Measurements from ENCODE around the gene CXCR2. TPM values are rescaled to one million over a fixed set of nuclear protein-coding genes. Genes with fewer than 3 reads are reported as not detected.

CXCR2 gene
- total RNA-seq, 3 donors from 2014 or later, result 0.16 to 0.33 TPM; not detected in 1

DNA sequence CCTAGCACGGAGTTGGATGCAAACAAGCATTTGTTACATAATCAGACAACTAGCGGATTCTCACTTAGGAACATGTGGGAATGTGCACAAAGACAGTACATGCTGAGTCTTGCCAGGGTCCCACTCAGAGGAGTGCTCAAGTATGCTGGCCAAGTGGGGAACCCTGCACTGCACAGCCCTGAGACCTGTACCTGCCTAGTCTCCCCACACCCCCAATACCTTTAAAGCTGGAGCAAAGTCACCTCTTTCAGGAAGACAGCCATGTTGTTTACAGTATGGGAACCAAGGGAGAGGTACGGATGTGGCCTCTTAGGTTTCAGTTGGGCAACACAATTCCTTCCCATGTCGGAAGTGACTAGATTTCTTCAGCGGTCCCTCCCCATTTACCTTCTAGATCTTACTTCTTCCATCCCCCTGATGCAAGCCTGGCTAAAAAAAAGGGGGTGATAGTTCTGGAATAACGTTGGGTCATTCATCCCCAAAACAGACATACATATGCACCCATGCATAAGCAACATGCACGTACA is 30.2 kb downstream of the CXCR2 start:
- no peaks in the 10 kb centered on the region for H3K36me3 ChIP-seq
- H3K4me1 ChIP-seq, result no peaks in the 10 kb centered on the region
- H3K27me3 ChIP-seq, result no peaks in the 10 kb centered on the region
- H3K9me3 ChIP-seq, result no peaks in the 10 kb centered on the region
- intact Hi-C loops (cut with DNase I; ENCODE audit: low total_unique reads), result no loop called here
- TF ChIP-seq, protein P1, sequence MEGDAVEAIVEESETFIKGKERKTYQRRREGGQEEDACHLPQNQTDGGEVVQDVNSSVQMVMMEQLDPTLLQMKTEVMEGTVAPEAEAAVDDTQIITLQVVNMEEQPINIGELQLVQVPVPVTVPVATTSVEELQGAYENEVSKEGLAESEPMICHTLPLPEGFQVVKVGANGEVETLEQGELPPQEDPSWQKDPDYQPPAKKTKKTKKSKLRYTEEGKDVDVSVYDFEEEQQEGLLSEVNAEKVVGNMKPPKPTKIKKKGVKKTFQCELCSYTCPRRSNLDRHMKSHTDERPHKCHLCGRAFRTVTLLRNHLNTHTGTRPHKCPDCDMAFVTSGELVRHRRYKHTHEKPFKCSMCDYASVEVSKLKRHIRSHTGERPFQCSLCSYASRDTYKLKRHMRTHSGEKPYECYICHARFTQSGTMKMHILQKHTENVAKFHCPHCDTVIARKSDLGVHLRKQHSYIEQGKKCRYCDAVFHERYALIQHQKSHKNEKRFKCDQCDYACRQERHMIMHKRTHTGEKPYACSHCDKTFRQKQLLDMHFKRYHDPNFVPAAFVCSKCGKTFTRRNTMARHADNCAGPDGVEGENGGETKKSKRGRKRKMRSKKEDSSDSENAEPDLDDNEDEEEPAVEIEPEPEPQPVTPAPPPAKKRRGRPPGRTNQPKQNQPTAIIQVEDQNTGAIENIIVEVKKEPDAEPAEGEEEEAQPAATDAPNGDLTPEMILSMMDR (IDR thresholded peaks at IDR 0.05), result no peak
- TF ChIP-seq POLR2A (IDR thresholded peaks at IDR 0.05) (no peak), POLR2AphosphoS5 (IDR thresholded peaks at IDR 0.05) (no peak)
- no peak overlapping the region for H3K4me3 ChIP-seq
- no peak overlapping the region for H3K27ac ChIP-seq
- DNase-seq (ENCODE audit: low spot score in 2 of 2), result no peak

DNA sequence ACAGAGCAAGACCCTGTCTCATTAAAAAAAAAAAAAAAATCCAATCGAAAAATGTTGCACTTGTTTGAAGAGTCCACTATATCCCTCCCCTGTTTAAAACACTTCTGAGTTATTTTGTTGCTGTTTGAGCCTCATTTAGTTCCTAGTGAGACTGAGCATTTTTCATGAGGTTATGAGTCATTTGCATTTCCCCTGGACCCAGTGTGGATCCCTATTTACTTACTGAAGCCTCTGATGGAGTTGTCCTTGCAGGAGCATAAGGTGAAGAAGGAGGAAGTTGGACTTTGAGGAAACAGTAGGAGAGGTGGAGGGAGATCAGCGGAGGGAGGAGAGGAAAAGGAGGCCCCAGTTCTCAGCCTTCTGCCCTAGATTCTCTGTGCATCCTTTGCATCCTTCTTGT is 35.8 kb downstream of the CXCR2 start:
- no peaks in the 10 kb centered on the region for H3K36me3 ChIP-seq
- H3K4me3 ChIP-seq, result no peak overlapping the region
- no peaks in the 10 kb centered on the region for H3K4me1 ChIP-seq
- no peak for DNase-seq (ENCODE audit: low spot score in 2 of 2)
- H3K27me3 ChIP-seq, result no peaks in the 10 kb centered on the region
- TF ChIP-seq POLR2AphosphoS5 (IDR thresholded peaks at IDR 0.05), result no peak
- no peak for TF ChIP-seq POLR2A (IDR thresholded peaks at IDR 0.05)
- no peak overlapping the region for H3K27ac ChIP-seq
- H3K9me3 ChIP-seq, result no peaks in the 10 kb centered on the region
- intact Hi-C loops (cut with DNase I; ENCODE audit: low total_unique reads), result no loop called here

DNA sequence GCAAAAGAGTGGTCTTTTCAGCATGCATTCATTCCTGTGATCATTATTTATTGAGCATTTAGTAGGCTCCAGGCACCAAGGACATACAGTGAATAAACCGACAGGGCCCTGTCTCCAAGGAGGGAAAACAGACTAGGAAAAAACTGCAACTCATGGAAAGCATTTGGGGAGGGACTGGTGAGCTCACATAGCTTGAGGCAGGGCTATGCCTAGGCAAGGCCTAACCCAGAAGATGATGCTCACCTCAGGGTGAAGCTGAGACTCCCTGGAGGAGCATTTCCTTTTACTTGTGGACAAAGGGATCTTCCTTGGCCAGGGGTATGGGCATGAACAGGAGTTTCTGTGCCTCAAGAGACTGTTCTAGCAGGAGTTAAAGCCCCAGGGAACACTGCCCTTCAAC is 37.0 kb downstream of the CXCR2 start:
- no peak for DNase-seq (ENCODE audit: low spot score in 2 of 2)
- no peaks in the 10 kb centered on the region for H3K27me3 ChIP-seq
- H3K4me3 ChIP-seq, result no peak overlapping the region
- no peaks in the 10 kb centered on the region for H3K4me1 ChIP-seq
- no peaks in the 10 kb centered on the region for H3K36me3 ChIP-seq
- H3K27ac ChIP-seq, result no peak overlapping the region
- intact Hi-C loops (cut with DNase I; ENCODE audit: low total_unique reads), result no loop called here
- TF ChIP-seq POLR2A (IDR thresholded peaks at IDR 0.05) (no peak), POLR2AphosphoS5 (IDR thresholded peaks at IDR 0.05) (no peak)
- TF ChIP-seq, protein P1 (IDR thresholded peaks at IDR 0.05), result no peak
- no peaks in the 10 kb centered on the region for H3K9me3 ChIP-seq

DNA sequence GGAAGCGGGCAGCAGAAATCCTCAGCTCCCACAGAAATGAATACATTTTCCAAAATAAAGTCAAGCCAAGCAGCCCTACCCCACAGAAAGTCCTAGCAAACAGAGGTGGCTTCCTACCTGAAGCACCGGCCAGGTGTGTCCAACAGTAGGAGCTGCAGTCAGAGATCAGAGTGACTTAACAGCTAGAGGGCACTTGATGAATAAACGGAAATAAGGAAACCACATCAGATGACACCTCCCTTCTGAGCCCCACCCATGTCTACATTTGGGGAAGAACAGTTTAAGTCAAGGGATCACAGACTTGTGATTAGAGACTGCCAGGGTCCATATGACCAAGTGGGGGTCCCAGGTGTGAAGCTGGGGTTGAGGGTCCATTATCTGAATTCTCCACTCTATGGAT is 41.0 kb downstream of the CXCR2 start, which contains the start of gene CXCR1:
TSS of gene CXCR1 (minus strand) at position 172 of the 400 bp plus-strand sequence. CDS start 1,751 bp downstream, outside the sequence.
- Histone ChIP-seq H3K36me3 (no peaks in the 10 kb centered on the region), H3K4me3 (no peak within 1 kb of the TSS), H3K9me3 (no peaks in the 10 kb centered on the region), H3K27ac (no peak within 1 kb of the TSS), H3K4me1 (no peaks in the 10 kb centered on the region), H3K27me3 (no peaks in the 10 kb centered on the region)
- no peak for DNase-seq (ENCODE audit: low spot score in 2 of 2)
- TF ChIP-seq POLR2AphosphoS5 (IDR thresholded peaks at IDR 0.05) (no peak), POLR2A (IDR thresholded peaks at IDR 0.05) (no peak)
- TF ChIP-seq, protein P1 (IDR thresholded peaks at IDR 0.05), result no peak
- intact Hi-C loops (cut with DNase I; ENCODE audit: low total_unique reads), result no loop called here

DNA sequence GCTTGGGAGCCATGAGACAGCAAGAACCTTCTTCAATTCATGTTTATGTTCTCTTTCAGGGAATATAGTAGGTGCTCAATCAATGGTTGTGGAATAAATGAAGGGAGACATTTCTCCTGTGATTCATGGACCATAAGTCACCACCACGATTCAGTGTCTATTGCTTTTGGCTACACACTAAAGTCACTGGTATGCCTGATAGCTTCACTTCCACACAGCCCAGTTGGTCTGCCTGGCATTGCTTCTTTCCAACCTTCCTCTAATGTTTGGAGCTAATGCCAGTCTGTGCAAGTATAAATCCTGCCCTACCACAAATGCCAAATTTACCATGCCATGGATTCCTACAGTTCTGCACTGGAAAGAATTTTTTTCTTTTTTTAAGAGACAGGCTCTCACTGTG is 42.2 kb downstream of the CXCR2 start:
- H3K27me3 ChIP-seq, result no peaks in the 10 kb centered on the region
- no peak for DNase-seq (ENCODE audit: low spot score in 2 of 2)
- H3K27ac ChIP-seq, result no peak overlapping the region
- no peaks in the 10 kb centered on the region for H3K36me3 ChIP-seq
- TF ChIP-seq POLR2A (IDR thresholded peaks at IDR 0.05), result no peak
- TF ChIP-seq POLR2AphosphoS5 (IDR thresholded peaks at IDR 0.05), result no peak
- TF ChIP-seq, protein P1 (IDR thresholded peaks at IDR 0.05), result no peak
- no peaks in the 10 kb centered on the region for H3K4me1 ChIP-seq
- intact Hi-C loops (cut with DNase I; ENCODE audit: low total_unique reads), result no loop called here
- H3K9me3 ChIP-seq, result no peaks in the 10 kb centered on the region
- H3K4me3 ChIP-seq, result no peak overlapping the region

All from breast epithelium (tissue), 4 donors.